H54 (cell line): ENCODE data around the gene CEP126.

Experiments used
- DNase-seq: peaks from one replicate; pipeline ENCODE4 v3.0.0; 2011; ENCODE audit warnings: low spot score, mixed read lengths; ENCODE audit not compliant: insufficient read length
- FAIRE-seq: peaks from 3 replicates; lab custom pipeline; 2011; peaks lifted over from hg19 to GRCh38; lab: Jason Lieb, UNC
- POLR2A ChIP-seq: IDR thresholded peaks from 2 replicates; pipeline ENCODE4 v1.6.1; 2011; ENCODE audit warnings: low read depth, mild to moderate bottlenecking, low read length

CEP126 gene

DNA sequence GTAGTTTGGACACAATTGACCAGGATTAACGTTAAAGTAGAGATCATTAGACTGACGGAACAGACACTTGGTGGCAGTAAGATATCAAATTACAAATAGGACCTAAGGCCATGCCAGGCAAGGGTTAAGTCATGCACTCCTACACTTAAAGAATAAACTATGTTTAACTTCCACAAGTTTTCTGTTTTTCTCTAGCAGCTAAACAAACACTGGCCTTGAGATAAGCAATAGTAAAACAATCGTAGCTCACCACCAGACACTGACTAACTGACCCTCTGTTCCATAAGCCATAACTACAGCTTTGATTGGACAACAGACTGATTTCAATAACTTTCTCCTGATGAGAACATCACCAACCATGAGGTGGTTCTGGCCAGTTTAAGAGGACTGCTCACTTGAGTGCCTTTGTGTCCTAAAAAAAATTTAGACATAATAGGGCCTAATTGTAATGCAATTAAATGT lies 2.0 kb upstream of the CEP126 start:
- FAIRE-seq, result no peak

GRCh38 chr11:101913656-101914055 lies 1.2 kb upstream of the CEP126 start:
- no peak for FAIRE-seq

More for the DNA sequence above, 2.0 kb upstream of the CEP126 start:
- no peak for DNase-seq
- TF ChIP-seq POLR2A, result no peak

GRCh38 chr11:101914341-101914737 lies 471 bp upstream of the CEP126 start:
- TF ChIP-seq POLR2A, result no peak
- FAIRE-seq, result no peak
- peak; percentile 4 for DNase-seq

More at GRCh38 chr11:101913656-101914055, 1.2 kb upstream of the CEP126 start:
- DNase-seq, result no peak
- TF ChIP-seq POLR2A, result no peak

- no peak for TF ChIP-seq POLR2A
- DNase-seq (no peak), FAIRE-seq (no peak)
Observed at GRCh38 chr11:101915791-101916291, 1.0 kb downstream of the CEP126 start.

DNA sequence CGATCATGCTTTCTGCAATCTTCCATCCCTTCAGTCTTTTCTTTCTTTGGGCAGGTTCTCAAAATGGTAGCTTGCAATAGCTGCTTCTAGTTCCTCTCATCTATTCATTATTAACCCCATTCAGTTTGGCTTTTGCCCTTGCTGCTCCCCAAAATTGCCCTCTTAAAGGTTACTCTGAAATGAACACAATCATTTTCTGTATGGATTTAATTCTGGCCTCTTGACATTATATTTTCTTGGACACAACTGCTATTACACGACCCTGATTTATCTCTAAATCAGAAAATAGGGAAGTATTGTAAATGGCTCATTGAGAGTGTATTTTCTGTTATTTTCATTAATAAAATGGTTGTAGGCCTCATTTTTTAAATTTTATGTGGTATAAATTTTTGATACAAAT lies 1.6 kb downstream of the CEP126 start, which contains the start of gene ANGPTL5:
Gene ANGPTL5, minus strand, starts transcription at position 101 of the 400 bp plus-strand sequence. CDS start 8,613 bp downstream, outside the sequence.
- TF ChIP-seq POLR2A, result no peak
- DNase-seq, result no peak
- FAIRE-seq, result no peak

DNA sequence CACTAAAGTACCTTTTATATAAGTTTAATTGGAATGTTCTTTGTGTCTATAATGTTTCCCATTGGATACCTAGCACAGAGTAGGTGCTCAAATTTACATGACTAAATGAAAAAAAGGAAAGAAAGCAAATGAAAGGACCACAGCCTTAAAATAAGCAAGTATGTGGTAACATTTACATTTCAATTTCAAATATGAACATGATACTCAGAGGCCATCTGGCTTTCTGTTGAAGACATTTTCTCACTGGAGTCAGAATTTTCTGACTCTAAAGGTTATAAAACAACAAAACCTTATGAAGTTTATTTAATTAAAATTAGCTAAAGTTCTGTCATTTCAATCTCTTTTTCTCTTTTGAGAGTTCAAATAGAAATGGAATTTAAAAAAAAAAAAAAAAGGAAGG lies 2.4 kb downstream of the CEP126 start:
- no peak for FAIRE-seq
- TF ChIP-seq POLR2A, result no peak
- no peak for DNase-seq

DNA sequence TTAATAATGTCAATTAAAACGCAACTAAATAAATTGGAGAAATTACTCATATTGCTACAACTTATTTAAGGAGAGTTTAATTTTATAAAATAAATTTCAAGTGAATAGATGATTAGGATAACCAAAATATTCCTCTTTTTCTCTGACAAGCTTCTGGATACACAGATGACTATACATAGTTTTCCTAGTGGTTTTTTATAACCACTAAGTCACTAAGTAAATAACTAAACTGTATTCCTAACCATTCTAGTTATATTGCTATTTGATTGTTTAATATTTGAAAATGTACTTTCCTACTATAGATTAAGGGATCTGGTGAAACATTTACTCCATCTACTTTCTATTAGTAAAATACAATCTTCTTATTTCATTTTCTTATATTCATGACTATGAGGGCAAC lies 6.2 kb downstream of the CEP126 start:
- TF ChIP-seq POLR2A, result no peak
- FAIRE-seq (no peak), DNase-seq (no peak)

- FAIRE-seq (no peak), DNase-seq (no peak)
- no peak for TF ChIP-seq POLR2A
Observed at GRCh38 chr11:101923554-101923953, 8.7 kb downstream of the CEP126 start.

DNA sequence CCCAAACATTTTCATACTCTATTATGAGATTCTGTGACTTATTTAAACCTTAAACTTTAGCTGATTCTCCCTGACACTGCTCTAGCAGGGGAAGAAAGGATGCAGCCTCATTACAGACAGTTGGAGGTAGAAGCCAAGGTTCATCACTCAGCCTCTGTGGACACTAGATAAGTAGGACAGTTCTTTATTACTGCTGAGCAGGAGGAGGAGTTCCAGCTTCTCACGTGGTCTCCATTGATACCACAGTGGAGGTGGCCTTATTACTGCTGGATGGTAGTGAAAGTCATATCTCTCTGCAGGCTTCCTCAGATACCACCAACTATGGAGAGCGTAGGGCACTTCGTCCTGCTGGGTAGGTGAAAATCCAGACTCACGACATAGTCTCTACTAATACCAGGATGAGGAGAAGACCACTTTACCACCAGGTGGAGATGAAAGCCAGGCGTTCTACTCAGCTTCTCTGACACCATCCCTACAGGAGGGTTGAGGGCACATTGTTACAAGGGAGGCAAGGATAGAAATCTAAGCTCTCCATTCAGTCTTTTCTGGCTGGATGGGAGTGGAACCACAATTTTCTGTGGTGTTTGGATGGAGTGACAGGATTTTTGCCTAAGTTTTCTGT lies 14.6 kb downstream of the CEP126 start:
- DNase-seq, result no peak

DNA sequence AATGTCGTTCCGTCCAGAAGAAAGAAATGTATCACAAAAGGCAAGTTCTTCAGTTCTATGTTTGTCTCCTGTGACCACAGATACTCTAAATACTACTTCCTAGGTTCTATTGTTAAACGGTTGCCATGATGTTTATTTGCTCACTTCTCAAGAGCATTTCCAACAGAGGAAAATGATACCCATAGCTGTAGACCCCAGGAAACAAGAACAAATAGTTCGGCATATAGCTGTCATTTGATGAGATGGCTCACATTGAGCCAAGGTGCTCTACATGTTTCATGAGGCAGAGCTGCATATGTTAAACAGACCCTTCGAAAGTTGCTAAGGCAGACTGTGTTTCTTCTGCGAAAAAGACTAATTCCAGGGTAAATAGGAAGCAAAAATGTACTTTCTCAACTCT lies 16.9 kb downstream of the CEP126 start:
- DNase-seq (no peak), FAIRE-seq (no peak)
- no peak for TF ChIP-seq POLR2A

More for the DNA sequence above, 14.6 kb downstream of the CEP126 start:
- no peak for FAIRE-seq
- no peak for TF ChIP-seq POLR2A

GRCh38 chr11:101940901-101941520 lies 26.2 kb downstream of the CEP126 start:
- DNase-seq (no peak), FAIRE-seq (no peak)
- no peak for TF ChIP-seq POLR2A

DNA sequence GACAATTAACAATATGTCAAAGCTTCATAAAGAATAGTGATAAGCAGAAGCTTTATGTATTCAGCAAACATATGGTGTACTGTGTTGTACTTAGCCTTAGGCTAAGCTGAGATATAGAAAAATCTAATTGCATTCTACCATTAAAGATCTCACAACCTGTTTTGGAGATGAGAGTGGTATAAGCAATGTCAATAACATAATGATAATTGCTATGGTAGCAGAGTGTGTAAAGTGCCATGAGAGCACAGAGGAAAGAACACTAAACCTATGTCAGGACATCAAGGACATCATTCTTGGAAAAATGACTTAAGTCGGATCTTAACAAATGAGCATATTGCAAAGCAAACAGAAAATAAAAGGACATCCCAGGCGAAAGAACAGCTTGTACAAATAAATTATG lies 30.1 kb downstream of the CEP126 start:
- TF ChIP-seq POLR2A, result no peak
- FAIRE-seq (no peak), DNase-seq (no peak)

- TF ChIP-seq POLR2A, result no peak
- DNase-seq (no peak), FAIRE-seq (no peak)
Observed at GRCh38 chr11:101945448-101945847, 30.6 kb downstream of the CEP126 start.

- DNase-seq (no peak), FAIRE-seq (no peak)
- no peak for TF ChIP-seq POLR2A
Observed at GRCh38 chr11:101949680-101950220, 34.9 kb downstream of the CEP126 start.
